ENCODE results near the gene SMOC2. TPM values are rescaled to one million over a fixed set of nuclear protein-coding genes. Genes with fewer than 3 reads are reported as not detected.
"Not testable (repeated sequence)": the region's sequence is repeated elsewhere in the genome, so short reads cannot be mapped to it uniquely, and the experiment has no call there.

The SMOC2 gene
- polyA plus RNA-seq, 1 donor from 2014 or later: 0.50 TPM

- not testable (repeated sequence) for H3K9me3 ChIP-seq (ENCODE audit: low read length); H3F3A ChIP-seq (ENCODE audit: insufficient read depth, low read length, poor library complexity, severe bottlenecking); H3K27me3 ChIP-seq (ENCODE audit: insufficient read depth, low read depth, low read length); H3K9me2 ChIP-seq (ENCODE audit: insufficient read depth, low read length); H4K20me1 ChIP-seq (ENCODE audit: insufficient read depth); H3K79me2 ChIP-seq (replicated peaks; ENCODE audit: insufficient read depth, low read length); H3K27ac ChIP-seq (ENCODE audit: low read length); H3K4me2 ChIP-seq (ENCODE audit: low read length); H3K36me3 ChIP-seq (ENCODE audit: insufficient read depth, low read length); H3K4me3 ChIP-seq (ENCODE audit: low read length); H3K9ac ChIP-seq (ENCODE audit: low read length); H2AFZ ChIP-seq (ENCODE audit: low read depth, low read length)
Observed at GRCh38 chr6:168538188-168538891, 97.4 kb downstream of the SMOC2 start.

- no peak for TF ChIP-seq POLR2AphosphoS5 (IDR thresholded peaks at IDR 0.05)
- no peak for TF ChIP-seq EZH2 (IDR thresholded peaks at IDR 0.05; ENCODE audit: borderline replicate concordance, insufficient read depth, low read length, poor library complexity, severe bottlenecking)
- TF ChIP-seq CTCF (IDR thresholded peaks at IDR 0.05; ENCODE audit: poor library complexity, severe bottlenecking): no peak
- no peak for TF ChIP-seq MXI1 (conservative IDR thresholded peaks at IDR 0.05; ENCODE audit: poor library complexity, severe bottlenecking)
- no peak for TF ChIP-seq RAD21 (conservative IDR thresholded peaks at IDR 0.05)
- no peak for TF ChIP-seq EP300 (conservative IDR thresholded peaks at IDR 0.05; ENCODE audit: poor library complexity, severe bottlenecking)
- no peak for TF ChIP-seq SMC3 (conservative IDR thresholded peaks at IDR 0.05; ENCODE audit: poor library complexity)
- no peaks in the 10 kb centered on the region for H3F3A ChIP-seq (ENCODE audit: insufficient read depth, low read length, poor library complexity, severe bottlenecking)
- no peaks in the 10 kb centered on the region for H4K20me1 ChIP-seq (ENCODE audit: insufficient read depth)
Observed at GRCh38 chr6:168538892-168539811, 98.2 kb downstream of the SMOC2 start.

GRCh38 chr6:168540713-168541291, 99.8 kb downstream of the SMOC2 start:
- H3K4me2 ChIP-seq (ENCODE audit: low read length): no peak overlapping the region
- no peaks in the 10 kb centered on the region for H3K79me2 ChIP-seq (replicated peaks; ENCODE audit: insufficient read depth, low read length)
- no peak overlapping the region for H2AFZ ChIP-seq (ENCODE audit: low read depth, low read length)
- no peaks in the 10 kb centered on the region for H3K27me3 ChIP-seq (ENCODE audit: insufficient read depth, low read depth, low read length)
- no peak overlapping the region for H3K9ac ChIP-seq (ENCODE audit: low read length)
- no peak overlapping the region for H3K4me3 ChIP-seq (ENCODE audit: low read length)
- H3K27ac ChIP-seq (ENCODE audit: low read length): no peak overlapping the region
- no peaks in the 10 kb centered on the region for H3K9me3 ChIP-seq (ENCODE audit: low read length)
- no peaks in the 10 kb centered on the region for H4K20me1 ChIP-seq (ENCODE audit: insufficient read depth)
- H3K9me2 ChIP-seq (ENCODE audit: insufficient read depth, low read length): no peaks in the 10 kb centered on the region
- H3K36me3 ChIP-seq (ENCODE audit: insufficient read depth, low read length): no peaks in the 10 kb centered on the region
- no peaks in the 10 kb centered on the region for H3F3A ChIP-seq (ENCODE audit: insufficient read depth, low read length, poor library complexity, severe bottlenecking)
- no peak for TF ChIP-seq EZH2 (IDR thresholded peaks at IDR 0.05; ENCODE audit: borderline replicate concordance, insufficient read depth, low read length, poor library complexity, severe bottlenecking)
- TF ChIP-seq MXI1 (conservative IDR thresholded peaks at IDR 0.05; ENCODE audit: poor library complexity, severe bottlenecking): no peak
- no peak for TF ChIP-seq RAD21 (conservative IDR thresholded peaks at IDR 0.05)
- no peak for TF ChIP-seq POLR2AphosphoS5 (IDR thresholded peaks at IDR 0.05)
- no peak for TF ChIP-seq REST (IDR thresholded peaks at IDR 0.05; ENCODE audit: borderline replicate concordance)
- TF ChIP-seq SMC3 (conservative IDR thresholded peaks at IDR 0.05; ENCODE audit: poor library complexity): no peak
- TF ChIP-seq EP300 (conservative IDR thresholded peaks at IDR 0.05; ENCODE audit: poor library complexity, severe bottlenecking): no peak
- no peak for TF ChIP-seq CTCF (IDR thresholded peaks at IDR 0.05; ENCODE audit: poor library complexity, severe bottlenecking)
- TF ChIP-seq TAF1 (IDR thresholded peaks at IDR 0.05; ENCODE audit: low read depth): no peak

More at GRCh38 chr6:168538892-168539811, 98.2 kb downstream of the SMOC2 start:
- H3K9me3 ChIP-seq (ENCODE audit: low read length): no peaks in the 10 kb centered on the region
- no peaks in the 10 kb centered on the region for H3K27me3 ChIP-seq (ENCODE audit: insufficient read depth, low read depth, low read length)
- H3K36me3 ChIP-seq (ENCODE audit: insufficient read depth, low read length): no peaks in the 10 kb centered on the region
- no peaks in the 10 kb centered on the region for H3K9me2 ChIP-seq (ENCODE audit: insufficient read depth, low read length)
- no peak overlapping the region for H2AFZ ChIP-seq (ENCODE audit: low read depth, low read length)
- no peak overlapping the region for H3K4me2 ChIP-seq (ENCODE audit: low read length)
- no peak overlapping the region for H3K9ac ChIP-seq (ENCODE audit: low read length)
- no peaks in the 10 kb centered on the region for H3K79me2 ChIP-seq (replicated peaks; ENCODE audit: insufficient read depth, low read length)
- H3K4me3 ChIP-seq (ENCODE audit: low read length): no peak overlapping the region
- no peak overlapping the region for H3K27ac ChIP-seq (ENCODE audit: low read length)
